Measurements from ENCODE around the gene AGPS. TPM values are rescaled to one million over a fixed set of nuclear protein-coding genes. Genes with fewer than 3 reads are reported as not detected.

AGPS gene
- total RNA-seq, 1 experiment from 2014 or later, result 66.7 TPM

- H3K36me3 ChIP-seq, result peaks cover 22% of the 10 kb centered on the region
- H3K27me3 ChIP-seq, result no peaks in the 10 kb centered on the region
- no peaks in the 10 kb centered on the region for H3K9me3 ChIP-seq (replicated peaks)
- no peak overlapping the region for H3K27ac ChIP-seq
- no peak for DNase-seq
- no peak overlapping the region for H3K4me3 ChIP-seq
- H3K4me1 ChIP-seq, result no peaks in the 10 kb centered on the region
These were observed 136.6 kb downstream of the AGPS start for GRCh38 chr2:177529166-177529565.

GRCh38 chr2:177530561-177530960, 138.0 kb downstream of the AGPS start:
- H3K27me3 ChIP-seq, result no peaks in the 10 kb centered on the region
- H3K27ac ChIP-seq, result no peak overlapping the region
- no peaks in the 10 kb centered on the region for H3K4me1 ChIP-seq
- H3K4me3 ChIP-seq, result no peak overlapping the region
- no peaks in the 10 kb centered on the region for H3K9me3 ChIP-seq (replicated peaks)
- peaks cover 11% of the 10 kb centered on the region for H3K36me3 ChIP-seq
- no peak for DNase-seq

GRCh38 chr2:177531706-177532105, 139.1 kb downstream of the AGPS start:
- Histone ChIP-seq H3K27me3 (no peaks in the 10 kb centered on the region), H3K27ac (no peak overlapping the region), H3K36me3 (peaks cover 6% of the 10 kb centered on the region), H3K4me3 (no peak overlapping the region), H3K9me3 (replicated peaks) (no peaks in the 10 kb centered on the region), H3K4me1 (no peaks in the 10 kb centered on the region)
- no peak for DNase-seq

GRCh38 chr2:177532567-177532966, 140.0 kb downstream of the AGPS start:
- Histone ChIP-seq H3K4me3 (no peak overlapping the region), H3K9me3 (replicated peaks) (no peaks in the 10 kb centered on the region), H3K27me3 (no peaks in the 10 kb centered on the region), H3K27ac (no peak overlapping the region), H3K36me3 (peaks cover 5% of the 10 kb centered on the region), H3K4me1 (no peaks in the 10 kb centered on the region)
- DNase-seq, result no peak

- Histone ChIP-seq H3K4me1 (no peaks in the 10 kb centered on the region), H3K27me3 (no peaks in the 10 kb centered on the region), H3K9me3 (replicated peaks) (no peaks in the 10 kb centered on the region), H3K36me3 (peaks cover 5% of the 10 kb centered on the region), H3K27ac (no peak overlapping the region), H3K4me3 (no peak overlapping the region)
- DNase-seq, result no peak
These were observed 140.7 kb downstream of the AGPS start for GRCh38 chr2:177533253-177533652.

GRCh38 chr2:177535000-177535399, 142.4 kb downstream of the AGPS start:
- Histone ChIP-seq H3K4me3 (no peak overlapping the region), H3K36me3 (no peaks in the 10 kb centered on the region; the same call in none of the 2 replicates), H3K27ac (no peak overlapping the region), H3K27me3 (no peaks in the 10 kb centered on the region), H3K9me3 (replicated peaks) (no peaks in the 10 kb centered on the region), H3K4me1 (no peaks in the 10 kb centered on the region)
- no peak for DNase-seq

GRCh38 chr2:177535958-177536504, 143.5 kb downstream of the AGPS start:
- Histone ChIP-seq H3K4me1 (no peaks in the 10 kb centered on the region), H3K27ac (no peak overlapping the region), H3K4me3 (no peak overlapping the region), H3K9me3 (replicated peaks) (no peaks in the 10 kb centered on the region), H3K36me3 (no peaks in the 10 kb centered on the region; the same call in none of the 2 replicates), H3K27me3 (no peaks in the 10 kb centered on the region)
- DNase-seq, result no peak

- no peaks in the 10 kb centered on the region for H3K9me3 ChIP-seq (replicated peaks)
- H3K27ac ChIP-seq, result no peak overlapping the region
- no peaks in the 10 kb centered on the region for H3K4me1 ChIP-seq
- DNase-seq, result no peak
- H3K4me3 ChIP-seq, result no peak overlapping the region
- no peaks in the 10 kb centered on the region; the same call in none of the 2 replicates for H3K36me3 ChIP-seq
- no peaks in the 10 kb centered on the region for H3K27me3 ChIP-seq
These were observed 144.6 kb downstream of the AGPS start for GRCh38 chr2:177537213-177537612.

- Histone ChIP-seq H3K27ac (no peak overlapping the region), H3K4me3 (no peak overlapping the region), H3K36me3 (no peaks in the 10 kb centered on the region; the same call in none of the 2 replicates), H3K4me1 (no peaks in the 10 kb centered on the region), H3K9me3 (replicated peaks) (no peaks in the 10 kb centered on the region), H3K27me3 (no peaks in the 10 kb centered on the region)
- DNase-seq, result no peak
These were observed 145.1 kb downstream of the AGPS start for GRCh38 chr2:177537636-177538035.

- no peaks in the 10 kb centered on the region; the same call in none of the 2 replicates for H3K36me3 ChIP-seq
- DNase-seq, result no peak
These were observed 145.8 kb downstream of the AGPS start for GRCh38 chr2:177538323-177538722.

GRCh38 chr2:177540283-177540682, 147.7 kb downstream of the AGPS start:
- Histone ChIP-seq H3K4me3 (no peak overlapping the region), H3K27me3 (no peaks in the 10 kb centered on the region), H3K36me3 (no peaks in the 10 kb centered on the region; the same call in 1 of the 2 replicates), H3K4me1 (no peaks in the 10 kb centered on the region), H3K9me3 (replicated peaks) (no peaks in the 10 kb centered on the region), H3K27ac (no peak overlapping the region)
- no peak for DNase-seq

More at GRCh38 chr2:177538323-177538722, 145.8 kb downstream of the AGPS start:
- no peaks in the 10 kb centered on the region for H3K4me1 ChIP-seq
- no peaks in the 10 kb centered on the region for H3K9me3 ChIP-seq (replicated peaks)
- no peak overlapping the region for H3K27ac ChIP-seq
- no peaks in the 10 kb centered on the region for H3K27me3 ChIP-seq
- no peak overlapping the region for H3K4me3 ChIP-seq

- no peak overlapping the region for H3K4me3 ChIP-seq
- H3K4me1 ChIP-seq, result no peaks in the 10 kb centered on the region
- H3K9me3 ChIP-seq (replicated peaks), result no peaks in the 10 kb centered on the region
- H3K27me3 ChIP-seq, result no peaks in the 10 kb centered on the region
- DNase-seq, result no peak
- no peak overlapping the region for H3K27ac ChIP-seq
- H3K36me3 ChIP-seq, result no peaks in the 10 kb centered on the region; the same call in 1 of the 2 replicates
These were observed 148.9 kb downstream of the AGPS start for GRCh38 chr2:177541258-177541991.

GRCh38 chr2:177542396-177542795, 149.8 kb downstream of the AGPS start:
- DNase-seq, result no peak
- no peak overlapping the region for H3K27ac ChIP-seq

GRCh38 chr2:177543007-177543760, 150.6 kb downstream of the AGPS start:
- no peak overlapping the region for H3K4me3 ChIP-seq
- H3K27ac ChIP-seq, result no peak overlapping the region
- DNase-seq, result peak in 1 of 2 experiments; percentile 14
- H3K9me3 ChIP-seq (replicated peaks), result no peaks in the 10 kb centered on the region
- H3K36me3 ChIP-seq, result no peaks in the 10 kb centered on the region; the same call in 1 of the 2 replicates
- H3K27me3 ChIP-seq, result no peaks in the 10 kb centered on the region
- no peaks in the 10 kb centered on the region for H3K4me1 ChIP-seq

More at GRCh38 chr2:177542396-177542795, 149.8 kb downstream of the AGPS start:
- Histone ChIP-seq H3K27me3 (no peaks in the 10 kb centered on the region), H3K4me1 (no peaks in the 10 kb centered on the region), H3K36me3 (no peaks in the 10 kb centered on the region; the same call in 1 of the 2 replicates), H3K4me3 (no peak overlapping the region), H3K9me3 (replicated peaks) (no peaks in the 10 kb centered on the region)

GRCh38 chr2:177545143-177545542, 152.6 kb downstream of the AGPS start:
- H3K36me3 ChIP-seq, result no peaks in the 10 kb centered on the region
- H3K4me3 ChIP-seq, result no peak overlapping the region
- no peaks in the 10 kb centered on the region for H3K27me3 ChIP-seq
- no peak overlapping the region for H3K27ac ChIP-seq
- no peak for DNase-seq
- no peaks in the 10 kb centered on the region for H3K9me3 ChIP-seq (replicated peaks)
- no peaks in the 10 kb centered on the region for H3K4me1 ChIP-seq
